K562 (cell line): Measurements from ENCODE around the gene KLHL33. TPM values are rescaled to one million over a fixed set of nuclear protein-coding genes. Genes with fewer than 3 reads are reported as not detected.

Experiments
- CEBPG ChIP-seq, 3 experiments: fragments of 200-800 bp in 1 of 3; sonication (Bioruptor generic) in 1 of 3; sonication (generic) in 1 of 3; formaldehyde crosslinking in 1 of 3; IDR thresholded peaks in 2 of 3; conservative IDR thresholded peaks in 1 of 3; 2 replicates each; pipeline versions ENCODE4 v1.6.1 to v1.8.0; 2016 to 2022; ENCODE audit warnings: missing compliant biosample characterization in 2 of 3, missing genetic modification characterization in 2 of 3, mild to moderate bottlenecking in 1 of 3, missing genetic modification reagents in 1 of 3
- CEBPZ ChIP-seq: fragments of 150-350 bp; IDR thresholded peaks from 2 replicates; pipeline ENCODE4 v1.6.1; 2014; ENCODE audit warnings: low read depth, mild to moderate bottlenecking, low read length, borderline replicate concordance
- E2F5 ChIP-seq: sonication (generic); formaldehyde crosslinking; IDR thresholded peaks from 2 replicates; pipeline ENCODE4 v1.8.0; 2022; ENCODE audit warnings: mild to moderate bottlenecking, missing genetic modification reagents
- EP300 ChIP-seq: IDR thresholded peaks from 2 replicates; pipeline ENCODE4 v1.6.1; 2012; ENCODE audit warnings: low read length, improper control_type of control experiment
- FOXK2 ChIP-seq, 2 experiments: fragments of 450-650 bp; IDR thresholded peaks in 1 of 2; conservative IDR thresholded peaks in 1 of 2; 2 replicates each; pipeline ENCODE4 v1.6.1; 2016; ENCODE audit warnings: low read depth in 2 of 2, mild to moderate bottlenecking in 1 of 2
- HES1 ChIP-seq: fragments of 450-650 bp; IDR thresholded peaks from 2 replicates; pipeline ENCODE4 v1.6.1; 2016; ENCODE audit warnings: low read depth, mild to moderate bottlenecking, moderate library complexity
- JUND ChIP-seq, 2 experiments: IDR thresholded peaks; 2 replicates in 1 of 2; 3 replicates in 1 of 2; pipeline ENCODE4 v1.6.1; 2011; ENCODE audit warnings: borderline replicate concordance in 2 of 2, low read depth in 2 of 2, low read length in 2 of 2, improper control_type of control experiment in 1 of 2, missing biosample characterization in 1 of 2, missing genetic modification characterization in 1 of 2, missing genetic modification reagents in 1 of 2
- MAFK ChIP-seq: IDR thresholded peaks from 2 replicates; pipeline ENCODE4 v1.6.1; 2011; ENCODE audit warnings: low read length, improper control_type of control experiment
- MLLT1 ChIP-seq, 2 experiments: fragments of 450-650 bp; IDR thresholded peaks; 2 replicates each; pipeline ENCODE4 v1.6.1; 2016
- POLR2AphosphoS2 ChIP-seq: IDR thresholded peaks from 2 replicates; pipeline ENCODE4 v1.6.1; 2012; ENCODE audit warnings: low read length, improper control_type of control experiment
- RBM15 ChIP-seq: fragments of 200-400 bp; formaldehyde crosslinking; IDR thresholded peaks from 2 replicates; pipeline ENCODE4 v1.6.1; 2018; ENCODE audit warnings: mild to moderate bottlenecking, low read length, moderate library complexity; ENCODE audit not compliant: insufficient read depth
- SAFB2 ChIP-seq: fragments of 200-400 bp; formaldehyde crosslinking; IDR thresholded peaks from 2 replicates; pipeline ENCODE4 v1.6.1; 2018; ENCODE audit warnings: borderline replicate concordance, low read length, low read depth, moderate library complexity; ENCODE audit not compliant: severe bottlenecking
- SMAD1 ChIP-seq: fragments of 150-350 bp; IDR thresholded peaks from 2 replicates; pipeline ENCODE4 v1.6.1; 2014; ENCODE audit warnings: low read length, low read depth; ENCODE audit not compliant: partially characterized antibody
- THRA ChIP-seq: fragments of 450-650 bp; IDR thresholded peaks from 2 replicates; pipeline ENCODE4 v1.6.1; 2017; ENCODE audit warnings: mild to moderate bottlenecking, moderate library complexity
- polyA plus RNA-seq, 8 experiments: library from polyadenylated mRNA; depleted of rRNA in 4 of 8; stranded (reverse) in 5 of 8; unstranded in 3 of 8; fragments of >200 nt; fragmentation: Nextera tagmentation in 2 of 8; fragmentation: Illumina TruSeq in 1 of 8; extraction: Ambion mirVana in 2 of 8; extraction: Trizol in 1 of 8; gene quantifications; 2 replicates each; pipeline versions ENCODE4 v1.2.1 to v1.2.3, GENCODE V29; 2011 to 2014; ENCODE audit warnings: inconsistent platforms in 1 of 8, missing spikeins in 1 of 8
- total RNA-seq, 7 experiments: library from RNA; depleted of rRNA in 6 of 7; stranded (reverse); fragments of >200 nt in 6 of 7; fragmentation: Illumina TruSeq in 2 of 7; extraction: Trizol in 2 of 7; gene quantifications; 2 replicates each; pipeline versions ENCODE4 v1.2.1 to v1.2.3, GENCODE V29; 2011 to 2021; ENCODE audit warnings: low replicate concordance in 1 of 7

KLHL33 gene
- total and polyA plus RNA-seq, 9 of the 15 experiments (the other 6 are each of a cell fraction or from before 2014, with no cell fraction given), result 0.04 to 0.27 (median 0.13) TPM; not detected in 6

- TF ChIP-seq CEBPG (CRISPR knock-in tag; IDR thresholded peaks at IDR 0.05) (no peak), CEBPG (tag; conservative IDR thresholded peaks at IDR 0.05 in 1 of 2, IDR thresholded peaks at IDR 0.05 in 1 of 2) (peak in 1 of 2 experiments; percentile 36; a peak in 1 of 4 replicates), POLR2AphosphoS2 (no peak), FOXK2 (conservative IDR thresholded peaks at IDR 0.05 in 1 of 2, IDR thresholded peaks at IDR 0.05 in 1 of 2; ENCODE audit: low read depth in 2 of 2) (no peak), JUND (IDR thresholded peaks at IDR 0.05; ENCODE audit: borderline replicate concordance, low read depth, low read length) (no peak), JUND (tag; IDR thresholded peaks at IDR 0.05; ENCODE audit: borderline replicate concordance, low read depth, low read length) (no peak), SMAD1 (no peak), EP300 (peak; percentile 52), SAFB2 (no peak), MAFK (no peak), HES1 (no peak), RBM15 (no peak), THRA (no peak), E2F5 (no peak), CEBPZ (no peak), MLLT1 (IDR thresholded peaks at IDR 0.05) (no peak)
Measured at GRCh38 chr14:20478894-20479293, 42.9 kb upstream of the KLHL33 start (continued).
